ENCODE measurements around the gene CFL2.
"Not testable (repeated sequence)": the region's sequence is repeated elsewhere in the genome, so short reads cannot be mapped to it uniquely, and the experiment has no call there.

The CFL2 gene

GRCh38 chr14:34742270-34743115 lies 28.1 kb upstream of the CFL2 start:
- Histone ChIP-seq H3K9ac (ENCODE audit: low read length) (no peak overlapping the region), H4K20me1 (ENCODE audit: insufficient read depth, low read length) (no peaks in the 10 kb centered on the region), H3K36me3 (ENCODE audit: insufficient read depth, low read length) (no peaks in the 10 kb centered on the region), H3K79me2 (ENCODE audit: insufficient read depth, low read length) (no peaks in the 10 kb centered on the region), H3K4me2 (ENCODE audit: low read length) (no peak overlapping the region), H3K27me3 (ENCODE audit: insufficient read depth, low read length) (no peaks in the 10 kb centered on the region), H3K9me2 (ENCODE audit: low read depth, low read length) (no peaks in the 10 kb centered on the region), H3K27ac (ENCODE audit: low read depth, low read length, poor library complexity, severe bottlenecking) (no peak overlapping the region), H3K4me1 (ENCODE audit: insufficient read depth, low read length, severe bottlenecking) (no peaks in the 10 kb centered on the region), H3K9me3 (ENCODE audit: low read length) (no peaks in the 10 kb centered on the region), H3F3A (ENCODE audit: insufficient read depth, low read length) (no peaks in the 10 kb centered on the region), H2AFZ (ENCODE audit: low read length) (no peak overlapping the region), H3K4me3 (ENCODE audit: low read depth, low read length, poor library complexity, severe bottlenecking) (no peak overlapping the region)
- no peak for TF ChIP-seq EZH2 (IDR thresholded peaks at IDR 0.05; ENCODE audit: borderline replicate concordance, low read length)
- TF ChIP-seq CTCF (IDR thresholded peaks at IDR 0.05; ENCODE audit: low read length): no peak

- H3K9ac ChIP-seq (ENCODE audit: low read length): no peak overlapping the region
- H3K27me3 ChIP-seq (ENCODE audit: insufficient read depth, low read length): no peaks in the 10 kb centered on the region
- H4K20me1 ChIP-seq (ENCODE audit: insufficient read depth, low read length): no peaks in the 10 kb centered on the region
- H3F3A ChIP-seq (ENCODE audit: insufficient read depth, low read length): no peaks in the 10 kb centered on the region
- H3K36me3 ChIP-seq (ENCODE audit: insufficient read depth, low read length): no peaks in the 10 kb centered on the region
- H3K4me2 ChIP-seq (ENCODE audit: low read length): no peak overlapping the region
- H3K9me3 ChIP-seq (ENCODE audit: low read length): no peaks in the 10 kb centered on the region
- H3K9me2 ChIP-seq (ENCODE audit: low read depth, low read length): no peaks in the 10 kb centered on the region
- TF ChIP-seq EZH2 (IDR thresholded peaks at IDR 0.05; ENCODE audit: borderline replicate concordance, low read length): no peak
- no peak for TF ChIP-seq CTCF (IDR thresholded peaks at IDR 0.05; ENCODE audit: low read length)
- H3K79me2 ChIP-seq (ENCODE audit: insufficient read depth, low read length): no peaks in the 10 kb centered on the region
- no peak overlapping the region for H3K27ac ChIP-seq (ENCODE audit: low read depth, low read length, poor library complexity, severe bottlenecking)
- no peaks in the 10 kb centered on the region for H3K4me1 ChIP-seq (ENCODE audit: insufficient read depth, low read length, severe bottlenecking)
- H2AFZ ChIP-seq (ENCODE audit: low read length): no peak overlapping the region
- H3K4me3 ChIP-seq (ENCODE audit: low read depth, low read length, poor library complexity, severe bottlenecking): no peak overlapping the region
Observed at GRCh38 chr14:34741840-34742239, 27.4 kb upstream of the CFL2 start.

- H4K20me1 ChIP-seq (ENCODE audit: insufficient read depth, low read length); H3K36me3 ChIP-seq (ENCODE audit: insufficient read depth, low read length); H2AFZ ChIP-seq (ENCODE audit: low read length): not testable (repeated sequence)
Observed at GRCh38 chr14:34740139-34740538, 25.7 kb upstream of the CFL2 start.

GRCh38 chr14:34737079-34737478 lies 22.7 kb upstream of the CFL2 start:
- not testable (repeated sequence) for H3K4me2 ChIP-seq (ENCODE audit: low read length); H3K79me2 ChIP-seq (ENCODE audit: insufficient read depth, low read length); H4K20me1 ChIP-seq (ENCODE audit: insufficient read depth, low read length); H3K4me1 ChIP-seq (ENCODE audit: insufficient read depth, low read length, severe bottlenecking); H3K27ac ChIP-seq (ENCODE audit: low read depth, low read length, poor library complexity, severe bottlenecking); H3K4me3 ChIP-seq (ENCODE audit: low read depth, low read length, poor library complexity, severe bottlenecking); H3K36me3 ChIP-seq (ENCODE audit: insufficient read depth, low read length); H3K9me3 ChIP-seq (ENCODE audit: low read length); H3F3A ChIP-seq (ENCODE audit: insufficient read depth, low read length); H3K9me2 ChIP-seq (ENCODE audit: low read depth, low read length); H3K27me3 ChIP-seq (ENCODE audit: insufficient read depth, low read length); H3K9ac ChIP-seq (ENCODE audit: low read length); H2AFZ ChIP-seq (ENCODE audit: low read length)

More at GRCh38 chr14:34740139-34740538, 25.7 kb upstream of the CFL2 start:
- H3K9ac ChIP-seq (ENCODE audit: low read length); H3K9me3 ChIP-seq (ENCODE audit: low read length); H3K4me3 ChIP-seq (ENCODE audit: low read depth, low read length, poor library complexity, severe bottlenecking); H3K4me2 ChIP-seq (ENCODE audit: low read length); H3K9me2 ChIP-seq (ENCODE audit: low read depth, low read length); H3K79me2 ChIP-seq (ENCODE audit: insufficient read depth, low read length); H3K4me1 ChIP-seq (ENCODE audit: insufficient read depth, low read length, severe bottlenecking); H3F3A ChIP-seq (ENCODE audit: insufficient read depth, low read length); H3K27me3 ChIP-seq (ENCODE audit: insufficient read depth, low read length); H3K27ac ChIP-seq (ENCODE audit: low read depth, low read length, poor library complexity, severe bottlenecking): not testable (repeated sequence)

Data from OCI-LY1 (cell line).